Activated T-cell treated with anti-CD3 and anti-CD28 coated beads, Interleukin-2, amount 50 U/mL, for 24 hours (primary cell): ENCODE measurements around the gene FXYD7.

Source experiments
- DNase-seq: peaks from one replicate; pipeline ENCODE4 v3.0.0-alpha.2; 2020
- H3K27ac Mint-ChIP-seq: 2 replicates; pipeline ENCODE4 v1.8.0; 2020; ENCODE audit warnings: mild to moderate bottlenecking, mixed read lengths
- H3K27me3 Mint-ChIP-seq: 2 replicates; pipeline ENCODE4 v1.8.0; 2020; ENCODE audit warnings: mixed read lengths
- H3K36me3 Mint-ChIP-seq: 2 replicates; pipeline ENCODE4 v1.8.0; 2020; ENCODE audit warnings: low read depth, mixed read lengths
- H3K4me1 Mint-ChIP-seq: 2 replicates; pipeline ENCODE4 v1.8.0; 2020; ENCODE audit warnings: low read depth, mixed read lengths
- H3K4me3 Mint-ChIP-seq: 2 replicates; pipeline ENCODE4 v1.8.0; 2020; ENCODE audit warnings: mild to moderate bottlenecking, moderate library complexity, mixed read lengths
- H3K9me3 Mint-ChIP-seq: 2 replicates; pipeline ENCODE4 v1.8.0; 2020; ENCODE audit warnings: mixed read lengths

Gene FXYD7

GRCh38 chr19:35105411-35106290, 37.4 kb upstream of the FXYD7 start:
- no peak overlapping the region for H3K4me3 Mint-ChIP-seq
- DNase-seq: no peak
- no peak overlapping the region for H3K27ac Mint-ChIP-seq
- H3K9me3 Mint-ChIP-seq: no peaks in the 10 kb centered on the region
- peaks cover 5% of the 10 kb centered on the region for H3K27me3 Mint-ChIP-seq
- H3K4me1 Mint-ChIP-seq: peaks cover 8% of the 10 kb centered on the region
- H3K36me3 Mint-ChIP-seq: no peaks in the 10 kb centered on the region

GRCh38 chr19:35106291-35106583, 36.8 kb upstream of the FXYD7 start:
- H3K27ac Mint-ChIP-seq: no peak overlapping the region
- peaks cover 8% of the 10 kb centered on the region for H3K4me1 Mint-ChIP-seq
- H3K36me3 Mint-ChIP-seq: no peaks in the 10 kb centered on the region
- H3K27me3 Mint-ChIP-seq: peaks cover 5% of the 10 kb centered on the region
- H3K9me3 Mint-ChIP-seq: no peaks in the 10 kb centered on the region
- DNase-seq: no peak
- H3K4me3 Mint-ChIP-seq: no peak overlapping the region

- no peak overlapping the region for H3K4me3 Mint-ChIP-seq
- H3K9me3 Mint-ChIP-seq: no peaks in the 10 kb centered on the region
- H3K27ac Mint-ChIP-seq: no peak overlapping the region
- peaks cover 5% of the 10 kb centered on the region for H3K27me3 Mint-ChIP-seq
- DNase-seq: no peak
- peaks cover 8% of the 10 kb centered on the region for H3K4me1 Mint-ChIP-seq
- no peaks in the 10 kb centered on the region for H3K36me3 Mint-ChIP-seq
These were observed 36.0 kb upstream of the FXYD7 start for GRCh38 chr19:35106898-35107541.

GRCh38 chr19:35107545-35107944, 35.5 kb upstream of the FXYD7 start:
- Mint-ChIP-seq H3K4me3 (no peak overlapping the region), H3K27me3 (peaks cover 5% of the 10 kb centered on the region), H3K27ac (no peak overlapping the region), H3K4me1 (peaks cover 8% of the 10 kb centered on the region), H3K36me3 (no peaks in the 10 kb centered on the region), H3K9me3 (no peaks in the 10 kb centered on the region)
- no peak for DNase-seq

GRCh38 chr19:35108730-35109129, 34.3 kb upstream of the FXYD7 start:
- Mint-ChIP-seq H3K4me3 (no peak overlapping the region), H3K4me1 (peaks cover 8% of the 10 kb centered on the region), H3K27me3 (peaks cover 5% of the 10 kb centered on the region), H3K27ac (no peak overlapping the region), H3K9me3 (no peaks in the 10 kb centered on the region), H3K36me3 (no peaks in the 10 kb centered on the region)
- DNase-seq: no peak

GRCh38 chr19:35109395-35110112, 33.5 kb upstream of the FXYD7 start:
- DNase-seq: no peak
- Mint-ChIP-seq H3K27me3 (peaks cover 5% of the 10 kb centered on the region), H3K4me1 (peaks cover 11% of the 10 kb centered on the region), H3K36me3 (no peaks in the 10 kb centered on the region), H3K27ac (no peak overlapping the region), H3K9me3 (no peaks in the 10 kb centered on the region), H3K4me3 (no peak overlapping the region)

GRCh38 chr19:35110974-35111373, 32.1 kb upstream of the FXYD7 start:
- H3K4me1 Mint-ChIP-seq: peaks cover 15% of the 10 kb centered on the region
- peaks cover 5% of the 10 kb centered on the region for H3K27me3 Mint-ChIP-seq
- no peaks in the 10 kb centered on the region for H3K36me3 Mint-ChIP-seq
- no peak overlapping the region for H3K4me3 Mint-ChIP-seq
- no peak for DNase-seq
- H3K9me3 Mint-ChIP-seq: no peaks in the 10 kb centered on the region
- no peak overlapping the region for H3K27ac Mint-ChIP-seq

- peaks cover 7% of the 10 kb centered on the region for H3K4me1 Mint-ChIP-seq
- peaks cover 5% of the 10 kb centered on the region for H3K27me3 Mint-ChIP-seq
- no peak overlapping the region for H3K27ac Mint-ChIP-seq
- H3K36me3 Mint-ChIP-seq: no peaks in the 10 kb centered on the region
- H3K9me3 Mint-ChIP-seq: no peaks in the 10 kb centered on the region
- no peak overlapping the region for H3K4me3 Mint-ChIP-seq
- no peak for DNase-seq
These were observed 29.9 kb upstream of the FXYD7 start for GRCh38 chr19:35112995-35113688.

- Mint-ChIP-seq H3K4me1 (peaks cover 7% of the 10 kb centered on the region), H3K4me3 (peak overlapping the region; percentile 20), H3K27me3 (peaks cover 4% of the 10 kb centered on the region), H3K27ac (no peak overlapping the region), H3K36me3 (no peaks in the 10 kb centered on the region), H3K9me3 (no peaks in the 10 kb centered on the region)
- DNase-seq: peak; percentile 85
These were observed 28.5 kb upstream of the FXYD7 start for GRCh38 chr19:35114353-35115176.

- peaks cover 7% of the 10 kb centered on the region for H3K4me1 Mint-ChIP-seq
- DNase-seq: no peak
- H3K9me3 Mint-ChIP-seq: no peaks in the 10 kb centered on the region
- no peaks in the 10 kb centered on the region for H3K27me3 Mint-ChIP-seq
- H3K36me3 Mint-ChIP-seq: no peaks in the 10 kb centered on the region
- H3K27ac Mint-ChIP-seq: no peak within 1 kb of the TSS
- H3K4me3 Mint-ChIP-seq: peak within 1 kb of the TSS; percentile 20
These were observed 27.7 kb upstream of the FXYD7 start, which contains the start of gene FXYD3 for GRCh38 chr19:35115177-35115951. Gene FXYD3, plus strand, starts transcription at chr19:35115823. Its CDS starts 3,554 bp downstream, at chr19:35119377.

- Mint-ChIP-seq H3K4me3 (no peak overlapping the region), H3K36me3 (no peaks in the 10 kb centered on the region), H3K4me1 (peaks cover 7% of the 10 kb centered on the region), H3K27me3 (no peaks in the 10 kb centered on the region), H3K27ac (no peak overlapping the region), H3K9me3 (no peaks in the 10 kb centered on the region)
- DNase-seq: no peak
These were observed 26.8 kb upstream of the FXYD7 start for GRCh38 chr19:35116072-35116801.

- H3K27ac Mint-ChIP-seq: no peak overlapping the region
- DNase-seq: no peak
- no peaks in the 10 kb centered on the region for H3K27me3 Mint-ChIP-seq
- H3K9me3 Mint-ChIP-seq: no peaks in the 10 kb centered on the region
- peaks cover 7% of the 10 kb centered on the region for H3K4me1 Mint-ChIP-seq
- no peak overlapping the region for H3K4me3 Mint-ChIP-seq
- no peaks in the 10 kb centered on the region for H3K36me3 Mint-ChIP-seq
These were observed 25.9 kb upstream of the FXYD7 start for GRCh38 chr19:35117116-35117515.

- Mint-ChIP-seq H3K27me3 (no peaks in the 10 kb centered on the region), H3K9me3 (no peaks in the 10 kb centered on the region), H3K27ac (no peak overlapping the region), H3K4me1 (peaks cover 7% of the 10 kb centered on the region), H3K36me3 (no peaks in the 10 kb centered on the region), H3K4me3 (no peak overlapping the region)
- DNase-seq: no peak
These were observed 25.3 kb upstream of the FXYD7 start for GRCh38 chr19:35117799-35118198.
